ENCODE measurements around the gene UBE2E3.

DNA sequence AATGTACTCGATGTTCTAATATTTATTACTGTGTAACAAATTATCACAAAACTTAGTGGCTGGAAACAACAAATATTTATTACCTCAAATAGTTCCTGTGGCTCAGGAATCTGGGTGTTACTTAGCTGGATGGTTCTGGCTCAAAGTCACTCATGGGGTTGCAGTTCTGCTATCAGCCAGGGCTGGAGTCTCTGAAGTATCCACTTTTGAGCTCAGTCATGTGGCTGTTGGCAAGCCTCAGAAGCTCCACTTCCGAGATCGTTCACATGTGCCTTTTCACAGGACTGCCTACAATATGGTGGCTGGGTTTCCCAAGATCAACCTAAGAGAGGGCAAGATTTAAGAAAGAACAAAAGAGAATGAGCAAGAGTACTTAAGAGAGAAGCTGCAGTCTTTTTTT, 19.4 kb upstream of the UBE2E3 start:
- TF ChIP-seq CTCF (IDR thresholded peaks at IDR 0.05; ENCODE audit: borderline replicate concordance, extremely low read depth, low read length, poor library complexity, severe bottlenecking): no peak
- TF ChIP-seq EZH2 (IDR thresholded peaks at IDR 0.05; ENCODE audit: borderline replicate concordance, low read depth, low read length, severe bottlenecking): no peak
